GM12872 (cell line): ENCODE measurements around the gene BPIFB6.

Source experiments
- CTCF ChIP-seq: IDR thresholded peaks from 3 replicates; pipeline ENCODE4 v1.5.1; 2011; ENCODE audit warnings: low read depth, mild to moderate bottlenecking, low read length, moderate library complexity; ENCODE audit not compliant: insufficient read depth

The BPIFB6 gene

DNA sequence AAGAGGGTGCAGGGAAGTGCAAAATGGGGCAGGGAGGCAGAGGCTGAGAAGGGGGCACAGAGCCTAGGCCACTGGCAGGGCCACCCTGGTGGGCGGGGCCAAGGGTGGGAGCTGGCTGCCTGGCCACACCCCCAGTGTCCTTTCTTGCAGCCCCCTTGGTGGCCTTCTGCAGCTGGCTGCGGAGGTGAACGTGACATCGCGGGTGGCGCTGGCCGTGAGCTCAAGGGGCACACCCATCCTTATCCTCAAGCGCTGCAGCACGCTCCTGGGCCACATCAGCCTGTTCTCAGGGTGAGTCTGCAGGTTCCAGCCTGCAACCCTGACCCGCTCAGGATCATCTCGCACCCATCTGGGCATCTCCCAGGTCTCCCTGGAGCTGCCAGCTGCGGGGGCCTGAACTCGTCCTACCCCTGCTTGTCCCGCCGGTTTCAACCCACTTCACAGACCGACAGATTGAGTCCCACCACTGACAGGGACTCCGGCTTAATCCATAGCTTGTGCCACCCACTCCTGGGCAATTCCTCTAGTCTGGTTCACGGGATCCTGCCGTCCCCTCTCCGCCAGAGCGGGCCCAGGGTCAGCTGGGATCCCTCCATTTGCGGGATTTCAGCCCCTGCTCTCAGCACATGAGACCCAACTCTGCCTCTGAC is 28.4 kb downstream of the BPIFB6 start:
- TF ChIP-seq CTCF: no peak

DNA sequence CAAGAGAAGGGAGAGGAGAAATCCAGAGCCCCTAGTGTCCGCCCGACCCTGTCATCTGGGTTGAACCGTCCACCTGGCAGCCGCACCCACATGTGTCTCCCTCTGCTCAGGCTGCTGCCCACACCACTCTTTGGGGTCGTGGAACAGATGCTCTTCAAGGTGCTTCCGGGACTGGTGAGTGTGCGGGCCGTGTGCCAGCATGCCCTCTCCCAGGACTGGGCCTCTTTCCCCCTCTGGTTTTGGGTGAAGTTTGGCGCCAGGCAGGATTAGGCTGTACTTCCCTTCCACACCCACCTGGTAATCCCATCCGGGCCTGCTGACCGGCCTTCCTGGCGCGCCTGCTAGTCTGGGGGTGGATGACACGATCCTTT is 30.2 kb downstream of the BPIFB6 start:
- TF ChIP-seq CTCF: no peak

DNA sequence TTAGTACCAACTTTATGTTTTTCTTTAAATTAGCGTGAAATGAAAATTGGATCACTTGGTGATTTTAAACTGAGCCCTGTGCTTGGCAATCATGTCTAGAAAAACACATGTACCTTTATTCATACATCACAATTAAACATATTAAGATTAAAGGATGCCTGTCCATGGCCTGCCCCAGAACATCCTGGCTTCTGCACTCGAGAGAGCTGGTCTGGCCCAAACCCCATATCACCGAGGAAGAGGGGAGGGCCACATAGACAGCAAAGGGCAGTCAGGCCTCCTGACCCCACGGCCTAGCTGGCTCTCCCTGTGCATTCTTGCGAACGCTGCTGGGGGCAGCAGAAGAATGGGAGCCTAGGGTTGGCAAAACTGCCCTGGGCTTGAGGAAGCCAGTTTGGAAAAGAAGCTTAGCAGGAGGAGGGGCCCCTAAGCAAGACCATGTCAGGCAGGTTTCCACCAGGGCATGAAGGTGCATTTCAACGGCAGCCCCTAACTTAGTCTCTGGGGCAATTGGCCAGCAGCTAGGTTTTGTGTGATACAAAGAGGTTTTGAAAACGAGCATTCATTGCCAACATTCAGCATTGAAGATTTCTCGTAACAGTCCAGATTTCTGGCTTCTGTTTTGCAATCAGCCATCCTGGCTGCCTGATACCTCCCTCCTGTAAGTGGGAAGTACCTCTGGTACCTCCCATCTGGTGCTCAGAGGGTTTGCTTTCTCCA is 30.8 kb downstream of the BPIFB6 start:
- TF ChIP-seq CTCF: no peak

- no peak for TF ChIP-seq CTCF
Measured at GRCh38 chr20:33062825-33063149, 31.3 kb downstream of the BPIFB6 start.

DNA sequence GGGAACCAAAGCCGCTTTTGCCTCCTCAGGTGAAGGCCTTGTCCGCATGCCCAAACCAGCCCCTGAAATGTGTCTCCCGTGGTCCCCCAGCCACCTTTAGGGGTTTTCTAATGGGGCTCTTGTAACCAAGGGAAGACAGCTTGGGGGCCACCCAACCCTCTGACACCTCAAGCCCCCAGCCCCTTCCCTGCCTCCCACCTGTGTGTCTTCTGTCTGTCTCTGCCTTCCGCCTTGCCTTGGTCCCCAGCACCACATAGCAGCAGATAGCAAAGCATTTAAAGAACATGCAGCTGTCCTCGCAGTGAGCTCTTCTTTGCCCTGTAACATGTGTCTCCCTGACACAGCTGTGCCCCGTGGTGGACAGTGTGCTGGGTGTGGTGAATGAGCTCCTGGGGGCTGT is 31.8 kb downstream of the BPIFB6 start:
- TF ChIP-seq CTCF: no peak

GRCh38 chr20:33064572-33065287 is 33.3 kb downstream of the BPIFB6 start:
- no peak for TF ChIP-seq CTCF

DNA sequence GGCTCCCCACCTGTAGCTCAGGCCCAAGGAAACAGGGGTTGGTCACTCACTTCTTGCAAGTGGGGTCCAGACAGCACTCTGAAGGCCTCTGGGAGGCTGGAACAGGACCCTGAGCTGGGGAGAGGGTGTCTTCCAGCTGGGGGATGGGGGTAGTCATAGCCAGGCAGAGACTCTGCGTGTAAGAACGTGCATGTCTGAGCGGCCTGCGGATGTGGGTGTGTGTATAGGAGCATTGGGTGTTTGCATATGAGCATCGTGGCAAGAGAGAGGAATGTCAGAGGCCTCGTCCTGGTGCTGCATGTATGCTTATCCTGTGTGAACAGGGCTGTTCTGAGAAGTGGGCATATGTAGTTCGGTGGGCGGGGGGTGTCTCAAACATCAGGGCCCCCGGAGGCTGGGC is 34.3 kb downstream of the BPIFB6 start:
- no peak for TF ChIP-seq CTCF
